ENCODE measurements around the gene STARD7. TPM values are rescaled to one million over a fixed set of nuclear protein-coding genes. Genes with fewer than 3 reads are reported as not detected.

STARD7 gene
- total RNA-seq, 1 donor from 2014 or later: 96.1 TPM

DNA sequence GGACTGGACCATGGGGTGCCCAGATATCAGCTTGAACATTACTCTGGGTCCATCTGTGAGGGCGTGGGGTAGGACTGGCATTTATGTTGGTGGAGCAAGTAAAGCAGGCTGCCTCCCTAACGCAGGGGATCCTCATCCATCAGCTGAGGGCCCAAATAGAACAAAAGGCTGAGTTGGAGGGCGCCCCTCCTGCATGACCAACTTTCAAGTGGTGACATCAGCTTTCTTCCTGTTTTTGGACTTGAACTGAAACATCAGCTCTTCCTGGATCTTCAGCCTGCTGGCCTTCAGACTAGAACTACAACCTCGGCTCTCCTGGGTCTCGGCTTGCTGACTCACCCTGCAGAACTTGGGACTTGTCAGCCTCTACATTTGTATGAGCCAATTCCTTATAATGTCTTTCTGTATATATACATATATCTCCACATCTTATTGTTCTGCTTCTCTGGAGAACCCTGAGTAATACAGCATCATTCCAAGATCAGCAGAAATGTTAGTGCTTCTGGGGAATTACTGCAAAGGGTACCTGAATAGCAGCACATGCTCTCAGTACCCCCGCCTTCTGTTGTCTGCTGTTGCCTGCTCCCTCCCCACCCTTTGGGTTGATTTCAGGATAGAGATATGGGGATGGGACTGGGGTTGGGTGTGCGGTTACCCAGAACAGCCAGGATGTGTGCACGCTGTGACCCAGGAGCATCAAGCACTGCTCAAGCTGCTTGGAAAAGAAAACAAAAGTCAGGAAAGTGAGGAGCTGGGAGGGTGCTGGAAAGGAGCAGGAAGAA, 37.2 kb upstream of the STARD7 start:
- TF ChIP-seq, protein P1, sequence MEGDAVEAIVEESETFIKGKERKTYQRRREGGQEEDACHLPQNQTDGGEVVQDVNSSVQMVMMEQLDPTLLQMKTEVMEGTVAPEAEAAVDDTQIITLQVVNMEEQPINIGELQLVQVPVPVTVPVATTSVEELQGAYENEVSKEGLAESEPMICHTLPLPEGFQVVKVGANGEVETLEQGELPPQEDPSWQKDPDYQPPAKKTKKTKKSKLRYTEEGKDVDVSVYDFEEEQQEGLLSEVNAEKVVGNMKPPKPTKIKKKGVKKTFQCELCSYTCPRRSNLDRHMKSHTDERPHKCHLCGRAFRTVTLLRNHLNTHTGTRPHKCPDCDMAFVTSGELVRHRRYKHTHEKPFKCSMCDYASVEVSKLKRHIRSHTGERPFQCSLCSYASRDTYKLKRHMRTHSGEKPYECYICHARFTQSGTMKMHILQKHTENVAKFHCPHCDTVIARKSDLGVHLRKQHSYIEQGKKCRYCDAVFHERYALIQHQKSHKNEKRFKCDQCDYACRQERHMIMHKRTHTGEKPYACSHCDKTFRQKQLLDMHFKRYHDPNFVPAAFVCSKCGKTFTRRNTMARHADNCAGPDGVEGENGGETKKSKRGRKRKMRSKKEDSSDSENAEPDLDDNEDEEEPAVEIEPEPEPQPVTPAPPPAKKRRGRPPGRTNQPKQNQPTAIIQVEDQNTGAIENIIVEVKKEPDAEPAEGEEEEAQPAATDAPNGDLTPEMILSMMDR (IDR thresholded peaks at IDR 0.05; ENCODE audit: insufficient read depth, low read length, poor library complexity, severe bottlenecking): no peak
- no peak for DNase-seq (ENCODE audit: low read depth)
- H3K36me3 ChIP-seq (ENCODE audit: control insufficient read depth, insufficient read depth, low read length): no peaks in the 10 kb centered on the region
- no peaks in the 10 kb centered on the region for H3K27me3 ChIP-seq (ENCODE audit: control insufficient read depth, insufficient read depth, low read length)
- no peak overlapping the region for H3K4me3 ChIP-seq (ENCODE audit: low read depth, low read length)

DNA sequence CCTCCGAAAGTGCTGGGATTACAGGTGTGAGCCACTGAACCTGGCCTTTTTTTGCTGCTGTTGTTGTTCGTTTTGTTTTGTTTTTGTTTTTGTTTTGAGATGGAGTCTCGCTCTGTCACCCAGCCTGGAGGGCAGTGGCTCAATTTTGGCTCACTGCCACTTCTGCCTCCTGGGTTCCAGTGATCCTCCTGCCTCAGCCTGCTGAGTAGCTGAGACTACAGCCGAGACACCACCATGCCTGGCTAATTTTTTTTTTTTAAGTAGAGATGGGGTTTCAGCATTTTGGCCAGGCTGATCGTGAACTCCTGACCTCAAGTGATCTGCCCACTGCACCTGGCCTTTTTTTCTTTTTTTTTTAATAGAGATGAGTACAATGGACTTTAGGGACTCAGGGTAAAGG, 35.2 kb upstream of the STARD7 start:
- no peak for DNase-seq (ENCODE audit: low read depth)
- TF ChIP-seq, protein P1 (IDR thresholded peaks at IDR 0.05; ENCODE audit: insufficient read depth, low read length, poor library complexity, severe bottlenecking): no peak
- no peaks in the 10 kb centered on the region for H3K36me3 ChIP-seq (ENCODE audit: control insufficient read depth, insufficient read depth, low read length)
- no peaks in the 10 kb centered on the region for H3K27me3 ChIP-seq (ENCODE audit: control insufficient read depth, insufficient read depth, low read length)
- no peak overlapping the region for H3K4me3 ChIP-seq (ENCODE audit: low read depth, low read length)

DNA sequence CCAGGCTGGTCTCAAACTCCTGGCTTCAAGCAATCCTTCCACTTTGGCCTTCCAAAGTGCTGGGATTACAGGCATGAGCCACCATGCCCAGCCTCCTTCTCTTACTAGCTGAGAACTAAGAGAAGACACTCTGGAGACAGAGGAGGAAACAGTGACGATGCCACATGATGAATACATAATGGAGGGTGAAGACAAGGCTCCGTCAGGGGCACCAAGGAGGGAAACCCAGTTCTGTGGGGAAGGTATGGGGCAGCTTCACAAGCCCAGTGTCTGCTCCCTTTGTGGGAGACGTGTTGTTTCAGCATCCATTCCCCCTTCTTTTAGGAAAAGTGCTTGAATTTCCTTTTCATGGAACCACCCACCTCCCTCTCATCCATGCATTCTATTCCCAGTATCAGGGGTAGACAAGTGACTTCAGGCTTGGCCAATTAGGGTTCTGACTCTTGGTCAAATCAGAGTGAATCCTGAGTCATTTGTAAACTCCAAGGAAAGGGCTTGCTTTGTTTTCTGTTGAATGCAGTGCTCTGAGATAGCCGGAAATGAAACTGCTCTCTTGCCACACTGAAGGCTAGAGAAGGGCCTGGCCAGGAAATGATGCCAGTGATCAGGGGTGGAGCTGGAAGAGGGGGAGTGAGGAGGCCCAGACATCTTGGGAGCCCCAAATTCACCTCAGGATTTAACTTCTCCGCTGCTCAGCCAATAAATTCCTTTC, 33.4 kb upstream of the STARD7 start:
- TF ChIP-seq, protein P1 (IDR thresholded peaks at IDR 0.05; ENCODE audit: insufficient read depth, low read length, poor library complexity, severe bottlenecking): no peak
- Histone ChIP-seq H3K36me3 (ENCODE audit: control insufficient read depth, insufficient read depth, low read length) (no peaks in the 10 kb centered on the region), H3K4me3 (ENCODE audit: low read depth, low read length) (no peak overlapping the region), H3K27me3 (ENCODE audit: control insufficient read depth, insufficient read depth, low read length) (no peaks in the 10 kb centered on the region)
- no peak for DNase-seq (ENCODE audit: low read depth)

DNA sequence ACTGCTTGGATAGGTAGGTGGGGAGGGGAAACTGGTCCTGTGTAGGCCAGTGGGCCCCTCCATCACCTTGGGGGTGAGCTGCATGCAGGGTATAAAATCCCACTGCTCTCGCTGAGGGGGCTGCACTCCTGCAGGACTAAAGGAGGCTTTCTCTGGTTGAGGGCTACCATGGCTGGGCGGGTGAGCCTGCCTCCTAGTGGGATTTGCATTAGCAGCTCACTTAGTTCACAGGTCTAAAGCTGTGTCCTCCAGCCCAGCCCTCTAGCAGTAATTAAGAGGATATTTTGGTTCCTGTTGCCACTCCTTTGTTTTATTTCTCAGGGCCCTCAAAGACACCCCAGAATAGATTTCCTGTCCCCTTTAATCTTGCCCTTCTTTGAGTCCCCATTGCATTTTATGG, 32.6 kb upstream of the STARD7 start:
- no peaks in the 10 kb centered on the region for H3K36me3 ChIP-seq (ENCODE audit: control insufficient read depth, insufficient read depth, low read length)
- no peaks in the 10 kb centered on the region for H3K27me3 ChIP-seq (ENCODE audit: control insufficient read depth, insufficient read depth, low read length)
- no peak overlapping the region for H3K4me3 ChIP-seq (ENCODE audit: low read depth, low read length)
- TF ChIP-seq, protein P1 (IDR thresholded peaks at IDR 0.05; ENCODE audit: insufficient read depth, low read length, poor library complexity, severe bottlenecking): no peak
- no peak for DNase-seq (ENCODE audit: low read depth)

DNA sequence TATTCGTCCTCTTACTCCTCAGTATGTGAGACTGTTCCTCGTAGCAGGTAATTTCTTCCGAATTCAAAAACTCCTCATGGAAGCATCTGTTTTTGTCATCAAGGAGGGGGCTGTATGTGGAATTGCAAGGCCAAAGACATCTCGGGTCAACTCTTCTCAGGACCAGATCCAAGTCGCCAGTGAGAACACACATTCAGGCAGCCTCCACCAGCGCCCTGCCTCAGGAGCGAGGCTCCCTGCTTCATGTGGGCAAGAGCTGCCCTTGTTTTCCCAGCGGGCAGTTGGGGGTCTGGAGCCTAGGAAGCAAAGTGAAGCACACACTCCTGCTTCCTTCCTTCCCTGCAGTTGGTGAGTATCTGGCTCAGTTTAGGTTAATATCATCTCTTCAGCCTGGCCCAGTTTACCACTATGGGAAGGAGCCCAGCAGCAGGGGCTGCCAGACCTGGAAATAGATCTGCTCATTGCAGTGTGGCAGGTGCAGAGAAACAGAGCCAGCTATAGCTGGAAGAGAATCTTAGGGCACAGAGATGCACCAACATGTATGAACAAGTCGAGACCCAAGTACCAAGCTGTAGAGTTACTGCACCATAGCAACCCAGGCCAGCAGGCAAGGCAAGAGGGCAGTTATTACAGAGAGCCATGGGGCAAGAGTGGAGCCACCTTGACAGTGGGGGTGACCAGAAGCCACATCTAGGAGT, 31.9 kb upstream of the STARD7 start:
- TF ChIP-seq, protein P1 (IDR thresholded peaks at IDR 0.05; ENCODE audit: insufficient read depth, low read length, poor library complexity, severe bottlenecking): no peak
- DNase-seq (ENCODE audit: low read depth): no peak
- no peaks in the 10 kb centered on the region for H3K27me3 ChIP-seq (ENCODE audit: control insufficient read depth, insufficient read depth, low read length)
- H3K36me3 ChIP-seq (ENCODE audit: control insufficient read depth, insufficient read depth, low read length): no peaks in the 10 kb centered on the region
- no peak overlapping the region for H3K4me3 ChIP-seq (ENCODE audit: low read depth, low read length)
